NCI-H69 (cell line): ENCODE data around the gene BMF.
"Not testable (repeated sequence)": the region's sequence is repeated elsewhere in the genome, so short reads cannot be mapped to it uniquely, and the experiment has no call there.

ENCODE experiments used
- DNase-seq: peaks from one replicate; lab custom pipeline; 2025; lab: John Stamatoyannopoulos, UW

BMF gene

GRCh38 chr15:40087991-40088928 is 20.4 kb downstream of the BMF start:
- no peak for DNase-seq

GRCh38 chr15:40087068-40087810 is 21.4 kb downstream of the BMF start:
- DNase-seq: no peak

GRCh38 chr15:40085266-40085665 is 23.4 kb downstream of the BMF start:
- DNase-seq: no peak

- DNase-seq: peak; percentile 29
These were observed 24.0 kb downstream of the BMF start for GRCh38 chr15:40084650-40085049.

- no peak for DNase-seq
These were observed 26.3 kb downstream of the BMF start for GRCh38 chr15:40082195-40082883.

- peak; percentile 63 for DNase-seq
These were observed 26.9 kb downstream of the BMF start for GRCh38 chr15:40081691-40082194.

GRCh38 chr15:40080847-40081246 is 27.8 kb downstream of the BMF start:
- DNase-seq: no peak

GRCh38 chr15:40080104-40080503 is 28.6 kb downstream of the BMF start:
- DNase-seq: no peak

GRCh38 chr15:40079456-40079855 is 29.2 kb downstream of the BMF start:
- DNase-seq: no peak

- peak; percentile 91 for DNase-seq
These were observed 33.2 kb downstream of the BMF start for GRCh38 chr15:40075298-40076044.

- DNase-seq: not testable (repeated sequence)
These were observed 34.0 kb downstream of the BMF start for GRCh38 chr15:40074656-40075055.

GRCh38 chr15:40073716-40074490 is 34.8 kb downstream of the BMF start:
- not testable (repeated sequence) for DNase-seq

GRCh38 chr15:40072216-40072990 is 36.3 kb downstream of the BMF start:
- no peak for DNase-seq

GRCh38 chr15:40070608-40071218 is 38.0 kb downstream of the BMF start:
- no peak for DNase-seq

GRCh38 chr15:40070166-40070557 is 38.5 kb downstream of the BMF start:
- peak; percentile 50 for DNase-seq

- peak; percentile 100 for DNase-seq
These were observed 39.2 kb downstream of the BMF start for GRCh38 chr15:40069178-40070165.

- peak; percentile 68 for DNase-seq
These were observed 40.6 kb downstream of the BMF start for GRCh38 chr15:40067921-40068624.

- peak; percentile 44 for DNase-seq
These were observed 42.1 kb downstream of the BMF start for GRCh38 chr15:40066589-40066988.
